PC-9 (cell line): ENCODE results near the gene KRTAP10-10.

Experiments
- CTCF ChIP-seq: fragments of 200-600 bp; sonication (generic); conservative IDR thresholded peaks from 2 replicates; pipeline ENCODE4 v1.6.1; 2017; ENCODE audit warnings: mixed run types, antibody characterized with exemption, mild to moderate bottlenecking, moderate library complexity
- EZH2 ChIP-seq: fragments of 200-600 bp; sonication (generic); IDR thresholded peaks from 2 replicates; pipeline ENCODE4 v1.8.0; 2017; ENCODE audit warnings: antibody characterized with exemption, low read depth

GRCh38 chr21:44611551-44611950 is 25.6 kb upstream of the KRTAP10-10 start:
- no peak for TF ChIP-seq CTCF
- TF ChIP-seq EZH2: no peak
